ENCODE measurements around the gene ADRA2C.

GRCh38 chr4:3723232-3723642, 42.9 kb upstream of the ADRA2C start:
- no peak for TF ChIP-seq POLR2A (IDR thresholded peaks at IDR 0.05)
- no peak for TF ChIP-seq POLR2AphosphoS5 (IDR thresholded peaks at IDR 0.05)
